IMR-90 (cell line): Measurements from ENCODE around the gene FBXO41. TPM values are rescaled to one million over a fixed set of nuclear protein-coding genes. Genes with fewer than 3 reads are reported as not detected.

ENCODE experiments used
- ATAC-seq: fragments of 200-7000 bp; cut with Tn5 transposase; 2 replicates; pipeline ENCODE4 v1.9.1; 2020; ENCODE audit warnings: low read depth, mild to moderate bottlenecking, moderate library complexity
- BruUV-seq: library from RNA; stranded (reverse); fragments of 400-500 nt; replicated peaks from 2 replicates; lab custom pipeline; 2021; lab: Mats Ljungman, UMichigan
- CTCF ChIA-PET: fragments of 300-600 bp; formaldehyde crosslinking; extraction: SDS; loops from one replicate; lab custom pipeline; 2021; ENCODE audit warnings: antibody characterized with exemption; lab: Yijun Ruan, JAX
- POLR2A ChIA-PET: fragments of 300-600 bp; sonication (Branson Sonifier 250); formaldehyde crosslinking; loops from one replicate; lab custom pipeline; 2022; ENCODE audit warnings: antibody characterized with exemption; ENCODE audit not compliant: unreplicated experiment; lab: Charles Lee
- DNase-seq: peaks from one replicate; pipeline ENCODE4 v3.0.0; 2013
- H2AFZ ChIP-seq: replicated peaks from 2 replicates; pipeline ENCODE3; 2013; ENCODE audit warnings: low read length, mild to moderate bottlenecking; ENCODE audit not compliant: poor library complexity
- H2AK5ac ChIP-seq: 2 replicates; pipeline ENCODE4 v1.6.1; 2013; ENCODE audit warnings: low read depth, low read length, inconsistent platforms
- H2AK9ac ChIP-seq: replicated peaks from 2 replicates; pipeline ENCODE3; 2013; ENCODE audit warnings: mild to moderate bottlenecking, low read depth, low read length, moderate library complexity; ENCODE audit not compliant: poor library complexity
- H2BK120ac ChIP-seq: 2 replicates; pipeline ENCODE4 v1.6.1; 2013; ENCODE audit warnings: low read depth, low read length, inconsistent platforms
- H2BK15ac ChIP-seq: 3 replicates; pipeline ENCODE4 v1.6.1; 2013; ENCODE audit warnings: low read depth, low read length, inconsistent platforms
- H2BK20ac ChIP-seq: 2 replicates; pipeline ENCODE4 v1.6.1; 2013; ENCODE audit warnings: low read depth, mild to moderate bottlenecking, inconsistent platforms, low read length, moderate library complexity
- H2BK5ac ChIP-seq: 2 replicates; pipeline ENCODE4 v1.6.1; 2013; ENCODE audit warnings: mild to moderate bottlenecking, low read depth, low read length, inconsistent platforms; ENCODE audit not compliant: poor library complexity, severe bottlenecking
- H3K14ac ChIP-seq: replicated peaks from 2 replicates; pipeline ENCODE4 v1.6.1; 2013; ENCODE audit warnings: low read depth, low read length, inconsistent platforms
- H3K18ac ChIP-seq: 2 replicates; pipeline ENCODE4 v1.6.1; 2013; ENCODE audit warnings: low read depth, low read length, control low read depth
- H3K23ac ChIP-seq: 2 replicates; pipeline ENCODE4 v1.6.1; 2013; ENCODE audit warnings: low read depth, low read length, inconsistent platforms
- H3K27ac ChIP-seq: 2 replicates; pipeline ENCODE4 v1.5.1; 2013; ENCODE audit warnings: mild to moderate bottlenecking, control low read depth, low read length; ENCODE audit not compliant: insufficient read depth
- H3K27me3 ChIP-seq: 2 replicates; pipeline ENCODE4 v1.6.1; 2013; ENCODE audit warnings: low read length; ENCODE audit not compliant: control insufficient read depth, insufficient read depth
- H3K36me3 ChIP-seq: 2 replicates; pipeline ENCODE4 v1.6.1; 2013; ENCODE audit warnings: low read length, mixed read lengths; ENCODE audit not compliant: control insufficient read depth, insufficient read depth
- H3K4ac ChIP-seq: 2 replicates; pipeline ENCODE4 v1.6.1; 2013; ENCODE audit warnings: low read depth, low read length, inconsistent platforms
- H3K4me1 ChIP-seq: 2 replicates; pipeline ENCODE4 v1.6.1; 2013; ENCODE audit warnings: low read length, mixed read lengths; ENCODE audit not compliant: control insufficient read depth, insufficient read depth
- H3K4me2 ChIP-seq: 2 replicates; pipeline ENCODE4 v1.6.1; 2013; ENCODE audit warnings: low read depth, mild to moderate bottlenecking, control low read depth, low read length, moderate library complexity
- H3K4me3 ChIP-seq: 2 replicates; pipeline ENCODE4 v1.5.1; 2013; ENCODE audit warnings: low read depth, mild to moderate bottlenecking, control low read depth, low read length, moderate library complexity; ENCODE audit not compliant: insufficient read depth
- H3K56ac ChIP-seq: 2 replicates; pipeline ENCODE4 v1.6.1; 2013; ENCODE audit warnings: low read length, inconsistent platforms; ENCODE audit not compliant: insufficient read depth; ENCODE audit errors: extremely low read depth
- H3K79me1 ChIP-seq, 2 experiments: 2 replicates each; pipeline ENCODE4 v1.6.1; 2013; ENCODE audit warnings: low read length in 2 of 2, inconsistent platforms in 1 of 2, low read depth in 1 of 2
- H3K9ac ChIP-seq: 2 replicates; pipeline ENCODE4 v1.6.1; 2013; ENCODE audit warnings: low read depth, low read length, control low read depth
- H3K9me1 ChIP-seq: 2 replicates; pipeline ENCODE4 v1.6.1; 2013; ENCODE audit warnings: low read length, inconsistent platforms; ENCODE audit not compliant: insufficient read depth
- H3K9me3 ChIP-seq: 2 replicates; pipeline ENCODE4 v1.6.1; 2013; ENCODE audit warnings: low read length; ENCODE audit not compliant: control insufficient read depth, insufficient read depth
- H4K20me1 ChIP-seq: 2 replicates; pipeline ENCODE4 v1.6.1; 2013; ENCODE audit warnings: low read length, inconsistent platforms; ENCODE audit not compliant: insufficient read depth
- H4K5ac ChIP-seq: 2 replicates; pipeline ENCODE4 v1.6.1; 2013; ENCODE audit warnings: mild to moderate bottlenecking, low read depth, low read length, control low read depth
- H4K8ac ChIP-seq, 2 experiments: 2 replicates each; pipeline ENCODE4 v1.6.1; 2013; ENCODE audit warnings: low read depth in 2 of 2, low read length in 2 of 2, control low read depth in 1 of 2, inconsistent platforms in 1 of 2
- H4K91ac ChIP-seq: 2 replicates; pipeline ENCODE4 v1.6.1; 2013; ENCODE audit warnings: low read depth, low read length, inconsistent platforms; ENCODE audit not compliant: insufficient read depth
- BHLHE40 ChIP-seq: fragments of 150-350 bp; IDR thresholded peaks from 2 replicates; pipeline ENCODE4 v1.6.1; 2016; ENCODE audit warnings: mild to moderate bottlenecking, low read depth, low read length
- CEBPB ChIP-seq: IDR thresholded peaks from 2 replicates; pipeline ENCODE4 v1.6.1; 2012; ENCODE audit warnings: low read depth, low read length, improper control_type of control experiment
- CHD1 ChIP-seq: IDR thresholded peaks from 2 replicates; pipeline ENCODE4 v1.6.1; 2012; ENCODE audit warnings: low read depth, low read length, improper control_type of control experiment
- ELK1 ChIP-seq: fragments of 150-350 bp; IDR thresholded peaks from 2 replicates; pipeline ENCODE4 v1.6.1; 2016; ENCODE audit warnings: low read depth, mild to moderate bottlenecking, low read length, moderate library complexity, borderline replicate concordance
- FOS ChIP-seq: fragments of 150-350 bp; IDR thresholded peaks from 2 replicates; pipeline ENCODE4 v1.6.1; 2016; ENCODE audit warnings: low read depth, low read length
- MAFK ChIP-seq: IDR thresholded peaks from 2 replicates; pipeline ENCODE4 v1.6.1; 2012; ENCODE audit warnings: low read depth, low read length, improper control_type of control experiment
- MAZ ChIP-seq: IDR thresholded peaks from 2 replicates; pipeline ENCODE4 v1.6.1; 2012; ENCODE audit warnings: low read depth, mild to moderate bottlenecking, low read length, improper control_type of control experiment, moderate library complexity, borderline replicate concordance
- MXI1 ChIP-seq: IDR thresholded peaks from 2 replicates; pipeline ENCODE4 v1.6.1; 2012; ENCODE audit warnings: low read depth, mild to moderate bottlenecking, low read length, moderate library complexity, borderline replicate concordance
- NFE2L2 ChIP-seq: fragments of 150-350 bp; IDR thresholded peaks from 2 replicates; pipeline ENCODE4 v1.6.1; 2016; ENCODE audit warnings: low read depth, mild to moderate bottlenecking, low read length
- POLR2A ChIP-seq: IDR thresholded peaks from 2 replicates; pipeline ENCODE4 v1.6.1; 2012; ENCODE audit warnings: mild to moderate bottlenecking, low read depth, low read length
- RAD21 ChIP-seq: IDR thresholded peaks from 2 replicates; pipeline ENCODE4 v1.6.1; 2012; ENCODE audit warnings: low read length, improper control_type of control experiment
- RCOR1 ChIP-seq: IDR thresholded peaks from 2 replicates; pipeline ENCODE4 v1.6.1; 2012; ENCODE audit warnings: mild to moderate bottlenecking, low read length, improper control_type of control experiment; ENCODE audit not compliant: insufficient replicate concordance
- RFX5 ChIP-seq: IDR thresholded peaks from 2 replicates; pipeline ENCODE4 v1.8.0; 2012; ENCODE audit warnings: low read depth, mild to moderate bottlenecking, low read length, moderate library complexity
- SMC3 ChIP-seq: fragments of 150-350 bp; IDR thresholded peaks from 2 replicates; pipeline ENCODE4 v1.6.1; 2016; ENCODE audit warnings: low read depth, mild to moderate bottlenecking, antibody characterized with exemption, low read length, moderate library complexity
- WGBS, 2 experiments: methylation state at CpG; one replicate each; pipeline versions ENCODE4 v1.1.5 to v1.1.7; 2013; ENCODE audit warnings: missing lambda C conversion rate in 2 of 2; ENCODE audit not compliant: insufficient read length in 1 of 2; ENCODE audit errors: extremely low coverage in 2 of 2; 5-methylcytosine and 5-hydroxymethylcytosine counted together
- dilution Hi-C: fragments of 300-500 bp; cut with HindIII; formaldehyde crosslinking; loops from one replicate; pipeline ENCODE4 v1.14.3; 2018; ENCODE audit warnings: low sequenced_read_pairs; ENCODE audit not compliant: unreplicated experiment
- in situ Hi-C: fragments of 300-500 bp; cut with MboI; formaldehyde crosslinking; loops from 3 replicates; pipeline ENCODE4 v1.14.3; 2019; ENCODE audit warnings: low sequenced_read_pairs, inconsistent platforms, mixed read lengths
- intact Hi-C: fragments of 100-400 bp; cut with micrococcal nuclease; formaldehyde crosslinking; loops from 2 replicates; pipeline ENCODE4 v1.10.0; 2022
- polyA plus RNA-seq, 3 experiments: library from polyadenylated mRNA; depleted of rRNA; stranded (reverse); fragments of >200 nt; gene quantifications; 2 replicates each; pipeline ENCODE4 v1.2.3, GENCODE V29; 2012; ENCODE audit warnings: low replicate concordance in 1 of 3
- total RNA-seq: library from RNA; depleted of rRNA; stranded (reverse); fragments of >200 nt; gene quantifications from 2 replicates; pipeline ENCODE4 v1.2.3, GENCODE V29; 2012
- TF ChIP-seq, protein P1 (sequence below): fragments of 150-350 bp; IDR thresholded peaks from 2 replicates; pipeline ENCODE4 v1.6.1; 2017; ENCODE audit warnings: mild to moderate bottlenecking, antibody characterized with exemption, low read length, low read depth

Gene FBXO41
- total and polyA plus RNA-seq, 2 of the 4 experiments (the other 2 are of a cell fraction) = 0.54 to 3.7 TPM

- intact Hi-C loops = no loop called here
- ChIA-PET CTCF (interaction anchor here (0.6 to 0.7 kb wide), 2 partner anchors 180 to 808 kb away, joined by 3 read pairs; no protein-coding TSS in a partner anchor), POLR2A (interaction anchor here (0.5 kb wide), 1 partner anchor 188 kb away, joined by 3 read pairs; no protein-coding TSS in a partner anchor)
- no peaks in the 10 kb centered on the region; the same call in 1 of the 2 replicates for H3K4me1 ChIP-seq
- peak within 1 kb of the TSS; percentile 65 for H3K4me3 ChIP-seq
- no peak within 1 kb of the TSS for H4K91ac ChIP-seq
- 7% methylated on average over 23 of the region's 45 CpGs; no CpG with 5 or more reads in 1 of the 2 experiments for WGBS, 2 experiments
- H3K9ac ChIP-seq = 0 out of 2 replicates have a peak within 1 kb of the TSS, but pooled peaks have one; percentile 60
- dilution Hi-C loops = no loop called here
- peak within 1 kb of the TSS; percentile 92 for H2AFZ ChIP-seq
- ATAC-seq (peak; percentile 85), DNase-seq (peak; percentile 74)
- TF ChIP-seq MAFK (no peak), ELK1 (no peak), POLR2A (no peak), MAZ (no peak), NFE2L2 (no peak), BHLHE40 (no peak), RCOR1 (no peak), CEBPB (no peak), SMC3 (no peak), CHD1 (no peak), RAD21 (no peak), MXI1 (no peak), RFX5 (no peak), FOS (no peak)
- TF ChIP-seq, protein P1, sequence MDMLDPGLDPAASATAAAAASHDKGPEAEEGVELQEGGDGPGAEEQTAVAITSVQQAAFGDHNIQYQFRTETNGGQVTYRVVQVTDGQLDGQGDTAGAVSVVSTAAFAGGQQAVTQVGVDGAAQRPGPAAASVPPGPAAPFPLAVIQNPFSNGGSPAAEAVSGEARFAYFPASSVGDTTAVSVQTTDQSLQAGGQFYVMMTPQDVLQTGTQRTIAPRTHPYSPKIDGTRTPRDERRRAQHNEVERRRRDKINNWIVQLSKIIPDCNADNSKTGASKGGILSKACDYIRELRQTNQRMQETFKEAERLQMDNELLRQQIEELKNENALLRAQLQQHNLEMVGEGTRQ = no peak
- no peak within 1 kb of the TSS for H2AK5ac ChIP-seq
- H3K27me3 ChIP-seq = peaks cover 65% of the 10 kb centered on the region
- H4K5ac ChIP-seq = no peak within 1 kb of the TSS
- H2BK5ac ChIP-seq = no peak within 1 kb of the TSS
- BruUV-seq = no TSS peak
- peak within 1 kb of the TSS; percentile 95 for H3K4me2 ChIP-seq
- H2AK9ac ChIP-seq = peak within 1 kb of the TSS; percentile 78
- no peak within 1 kb of the TSS for H4K8ac ChIP-seq
- no peak within 1 kb of the TSS for H2BK20ac ChIP-seq
- in situ Hi-C loops = no loop called here
- H3K23ac ChIP-seq = no peak within 1 kb of the TSS
- no peak within 1 kb of the TSS for H3K4ac ChIP-seq
- H3K36me3 ChIP-seq = no peaks in the 10 kb centered on the region
- H3K9me1 ChIP-seq = no peaks in the 10 kb centered on the region
- no peaks in the 10 kb centered on the region for H3K79me1 ChIP-seq
- no peaks in the 10 kb centered on the region for H3K9me3 ChIP-seq
- H4K20me1 ChIP-seq = peaks cover 5% of the 10 kb centered on the region; the same call in 1 of the 2 replicates
- no peak within 1 kb of the TSS for H2BK15ac ChIP-seq
- H3K56ac ChIP-seq = no peak within 1 kb of the TSS
- no peak within 1 kb of the TSS for H3K27ac ChIP-seq
- no peak within 1 kb of the TSS for H2BK120ac ChIP-seq
- no peak within 1 kb of the TSS for H3K18ac ChIP-seq
- no peak within 1 kb of the TSS for H3K14ac ChIP-seq
These were observed 9.4 kb upstream of the FBXO41 start, which contains the start of gene EGR4 for GRCh38 chr2:73293534-73294171. Gene EGR4 (minus strand): TSS chr2:73293548. CDS start chr2:73293317, 231 bp downstream.
